ENCODE measurements around the gene AP1M1.

GRCh38 chr19:16252459-16253205 is 54.9 kb downstream of the AP1M1 start:
- no peak for TF ChIP-seq CTCF (IDR thresholded peaks at IDR 0.05)
- TF ChIP-seq POLR2AphosphoS5 (IDR thresholded peaks at IDR 0.05) = no peak
- no peak for TF ChIP-seq POLR2A (IDR thresholded peaks at IDR 0.05)
